ENCODE data around the gene GDPD5.

Gene GDPD5

DNA sequence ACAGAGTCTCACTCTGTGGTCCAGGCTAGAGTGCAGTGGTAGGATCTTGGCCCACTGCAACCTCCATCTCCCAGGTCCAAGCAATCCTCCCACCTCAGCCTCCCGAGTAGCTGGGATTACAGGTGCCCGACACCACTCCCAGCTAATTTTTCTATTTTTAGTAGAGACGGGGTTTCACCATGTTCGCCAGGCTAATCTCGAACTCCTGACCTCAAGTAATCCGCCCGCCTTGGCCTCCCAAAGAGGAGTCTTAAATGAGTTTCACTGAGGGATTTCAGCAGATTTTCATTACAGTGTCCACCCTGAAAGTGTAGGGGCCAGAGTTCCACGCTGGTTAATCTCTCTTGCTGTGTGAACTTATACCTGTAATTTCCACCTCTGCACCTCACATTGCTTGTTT is 126.8 kb downstream of the GDPD5 start:
- no peaks in the 10 kb centered on the region for H3K9me3 ChIP-seq (ENCODE audit: control insufficient read depth in 5 of 5, low read length in 5 of 5)
- H3K36me3 ChIP-seq (ENCODE audit: control insufficient read depth in 5 of 5, insufficient read depth in 5 of 5, low read length in 5 of 5) = peaks cover 14 to 29% (median 26%) of the 10 kb centered on the region in 5 donors
- H3K4me1 ChIP-seq (ENCODE audit: control insufficient read depth in 5 of 5, insufficient read depth in 5 of 5, low read length in 5 of 5) = peaks cover 0 to 31% (median 24%) of the 10 kb centered on the region in 5 donors
- H3K27me3 ChIP-seq (ENCODE audit: control insufficient read depth in 5 of 5, insufficient read depth in 4 of 5, low read length in 5 of 5) = no peaks in the 10 kb centered on the region
- peak overlapping the region in 2 of 5 donors; percentile 86 to 96 for H3K4me3 ChIP-seq (ENCODE audit: low read depth in 1 of 5, low read length in 5 of 5)
- peak overlapping the region in 1 of 5 donors; percentile 35 for H3K9ac ChIP-seq (ENCODE audit: low read length in 5 of 5)
- H3K27ac ChIP-seq (ENCODE audit: low read depth, low read length) = no peak overlapping the region

DNA sequence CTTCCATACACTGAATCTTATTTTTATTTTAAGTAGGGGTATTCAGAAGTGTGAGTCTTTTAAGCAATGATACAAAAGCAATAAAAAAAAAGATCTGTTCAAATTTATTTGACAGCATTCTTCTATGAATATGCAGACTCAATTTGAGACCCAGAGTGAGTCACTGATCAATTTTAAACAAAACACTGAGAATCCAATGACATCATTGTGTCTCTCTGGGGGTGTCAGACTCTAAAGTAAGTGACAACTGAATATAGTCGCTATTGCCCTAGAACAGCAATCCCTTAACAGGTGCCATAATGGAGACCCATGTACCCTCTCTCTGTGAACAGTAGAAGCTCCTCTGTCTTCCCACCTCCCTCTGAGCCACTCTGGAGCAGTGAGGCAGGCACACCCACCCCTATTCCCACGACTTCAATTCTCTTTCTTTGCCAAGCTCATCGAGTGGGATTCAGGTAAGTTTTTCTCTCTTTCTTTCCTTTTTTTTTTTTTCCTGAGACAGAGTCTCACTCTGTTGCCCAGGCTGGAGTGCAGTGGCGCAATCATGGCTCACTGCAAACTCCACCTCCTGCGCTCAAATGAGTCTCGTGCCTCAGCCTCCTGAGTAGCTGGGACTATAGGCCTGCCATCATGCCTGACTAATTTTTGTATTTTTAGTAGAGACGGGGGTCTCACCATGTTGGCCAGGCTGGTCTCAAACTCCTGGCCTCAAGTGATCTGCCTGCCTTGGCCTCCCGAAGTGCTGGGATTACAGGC is 131.5 kb downstream of the GDPD5 start:
- Histone ChIP-seq H3K9me3 (ENCODE audit: control insufficient read depth in 5 of 5, low read length in 5 of 5) (no peaks in the 10 kb centered on the region), H3K9ac (ENCODE audit: low read length in 5 of 5) (peak overlapping the region in 1 of 5 donors; percentile 25), H3K4me1 (ENCODE audit: control insufficient read depth in 5 of 5, insufficient read depth in 5 of 5, low read length in 5 of 5) (no peaks in the 10 kb centered on the region), H3K27ac (ENCODE audit: low read depth, low read length) (no peak overlapping the region), H3K36me3 (ENCODE audit: control insufficient read depth in 5 of 5, insufficient read depth in 5 of 5, low read length in 5 of 5) (no peaks in the 10 kb centered on the region), H3K4me3 (ENCODE audit: low read depth in 1 of 5, low read length in 5 of 5) (no peak overlapping the region), H3K27me3 (ENCODE audit: control insufficient read depth in 5 of 5, insufficient read depth in 4 of 5, low read length in 5 of 5) (no peaks in the 10 kb centered on the region)

DNA sequence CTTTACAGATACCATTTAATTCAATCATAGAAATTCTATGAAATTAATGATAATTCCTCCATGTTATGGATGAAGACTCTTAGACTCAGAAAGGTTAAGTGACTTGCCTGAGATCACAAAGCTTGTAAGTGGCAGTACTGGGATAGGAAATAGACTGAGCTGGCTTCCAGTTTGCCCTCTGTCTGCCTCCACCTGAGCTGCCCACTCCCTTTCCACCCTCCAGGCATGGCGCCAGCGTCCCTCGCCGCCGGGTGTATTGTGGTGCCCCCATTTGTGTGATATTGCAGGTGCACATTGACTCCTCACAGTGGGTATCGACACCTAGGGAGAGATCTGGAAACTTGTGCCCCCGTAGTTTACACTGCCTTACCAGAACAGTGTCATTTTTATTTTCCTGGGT is 135.8 kb downstream of the GDPD5 start:
- H3K9me3 ChIP-seq (ENCODE audit: control insufficient read depth in 5 of 5, low read length in 5 of 5) = no peaks in the 10 kb centered on the region

DNA sequence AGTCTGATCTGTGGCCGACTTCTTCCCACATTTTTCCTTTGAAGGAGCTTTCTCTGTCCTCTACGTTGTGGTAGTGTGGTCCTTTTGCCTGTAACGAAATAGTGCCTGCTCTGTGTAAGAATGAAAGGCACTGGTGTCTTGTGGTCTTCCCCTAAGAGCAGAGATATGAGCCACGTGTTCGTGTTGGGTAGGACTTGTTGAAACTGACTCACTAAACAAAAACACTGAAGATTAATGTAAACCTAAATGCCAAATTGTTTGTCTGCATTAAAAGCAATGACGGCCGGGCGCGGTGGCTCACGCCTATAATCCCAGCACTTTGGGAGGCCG is 136.5 kb downstream of the GDPD5 start:
- H3K4me3 ChIP-seq (ENCODE audit: low read depth in 1 of 5, low read length in 5 of 5) = no peak overlapping the region
- peaks cover 3 to 15% (median 7%) of the 10 kb centered on the region in 5 donors for H3K4me1 ChIP-seq (ENCODE audit: control insufficient read depth in 5 of 5, insufficient read depth in 5 of 5, low read length in 5 of 5)
- H3K9ac ChIP-seq (ENCODE audit: low read length in 5 of 5) = no peak overlapping the region
- H3K36me3 ChIP-seq (ENCODE audit: control insufficient read depth in 5 of 5, insufficient read depth in 5 of 5, low read length in 5 of 5) = no peaks in the 10 kb centered on the region
- H3K27ac ChIP-seq (ENCODE audit: low read depth, low read length) = no peak overlapping the region
- H3K27me3 ChIP-seq (ENCODE audit: control insufficient read depth in 5 of 5, insufficient read depth in 4 of 5, low read length in 5 of 5) = no peaks in the 10 kb centered on the region
- H3K9me3 ChIP-seq (ENCODE audit: control insufficient read depth in 5 of 5, low read length in 5 of 5) = no peaks in the 10 kb centered on the region

More for the DNA sequence above, 135.8 kb downstream of the GDPD5 start:
- Histone ChIP-seq H3K9ac (ENCODE audit: low read length in 5 of 5) (no peak overlapping the region), H3K36me3 (ENCODE audit: control insufficient read depth in 5 of 5, insufficient read depth in 5 of 5, low read length in 5 of 5) (no peaks in the 10 kb centered on the region), H3K27ac (ENCODE audit: low read depth, low read length) (no peak overlapping the region), H3K4me3 (ENCODE audit: low read depth in 1 of 5, low read length in 5 of 5) (no peak overlapping the region), H3K27me3 (ENCODE audit: control insufficient read depth in 5 of 5, insufficient read depth in 4 of 5, low read length in 5 of 5) (no peaks in the 10 kb centered on the region), H3K4me1 (ENCODE audit: control insufficient read depth in 5 of 5, insufficient read depth in 5 of 5, low read length in 5 of 5) (peaks cover 3 to 10% (median 5%) of the 10 kb centered on the region in 5 donors)

DNA sequence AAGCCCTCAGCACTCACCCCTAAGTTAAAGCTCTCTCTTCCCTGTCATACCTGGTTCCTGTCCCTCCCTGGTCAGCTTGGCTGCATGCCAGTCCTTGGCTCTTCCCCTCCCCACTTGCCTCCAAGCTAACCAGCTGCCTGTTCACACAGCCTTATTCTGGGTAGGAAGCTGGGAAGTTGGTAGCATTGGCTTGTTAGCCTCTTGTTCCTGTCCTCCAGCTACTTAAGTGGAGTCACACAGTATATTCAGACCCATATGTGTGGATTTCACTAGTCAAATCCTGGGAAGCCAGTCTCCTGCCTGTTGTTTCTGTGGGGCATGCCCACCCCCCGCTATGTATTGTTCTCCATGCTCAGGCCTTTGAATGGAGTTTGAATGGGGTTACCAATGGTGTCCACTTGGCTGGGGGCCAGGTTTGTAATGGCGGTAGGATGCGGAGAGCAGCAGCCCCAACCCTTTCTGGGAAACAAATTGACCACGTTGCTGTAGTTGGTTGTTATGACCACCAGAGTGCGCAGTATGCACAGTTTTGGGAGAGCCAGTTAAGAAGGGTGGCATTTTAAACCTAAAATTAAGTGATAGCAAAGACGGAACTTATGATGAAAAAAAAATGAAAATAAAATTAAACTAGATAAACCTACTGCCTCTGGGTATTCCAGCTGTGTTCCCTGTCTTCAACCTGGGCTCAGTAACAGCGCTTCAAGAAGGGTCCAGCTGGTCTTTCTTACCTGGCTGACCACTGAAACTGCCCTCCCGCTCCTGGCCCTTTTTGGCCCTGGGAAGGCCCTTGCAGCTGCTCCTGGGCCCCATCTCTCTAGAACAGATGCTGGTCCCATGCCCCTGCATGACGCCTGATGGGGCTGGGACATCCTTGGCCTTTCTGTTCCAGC is 137.1 kb downstream of the GDPD5 start:
- H3K27ac ChIP-seq (ENCODE audit: low read depth, low read length) = no peak overlapping the region
- no peaks in the 10 kb centered on the region for H3K9me3 ChIP-seq (ENCODE audit: control insufficient read depth in 5 of 5, low read length in 5 of 5)
- peak overlapping the region in 1 of 5 donors; percentile 16 for H3K9ac ChIP-seq (ENCODE audit: low read length in 5 of 5)
- no peaks in the 10 kb centered on the region for H3K36me3 ChIP-seq (ENCODE audit: control insufficient read depth in 5 of 5, insufficient read depth in 5 of 5, low read length in 5 of 5)
- peaks cover 3 to 16% (median 9%) of the 10 kb centered on the region in 5 donors for H3K4me1 ChIP-seq (ENCODE audit: control insufficient read depth in 5 of 5, insufficient read depth in 5 of 5, low read length in 5 of 5)
- no peaks in the 10 kb centered on the region for H3K27me3 ChIP-seq (ENCODE audit: control insufficient read depth in 5 of 5, insufficient read depth in 4 of 5, low read length in 5 of 5)
- no peak overlapping the region for H3K4me3 ChIP-seq (ENCODE audit: low read depth in 1 of 5, low read length in 5 of 5)

DNA sequence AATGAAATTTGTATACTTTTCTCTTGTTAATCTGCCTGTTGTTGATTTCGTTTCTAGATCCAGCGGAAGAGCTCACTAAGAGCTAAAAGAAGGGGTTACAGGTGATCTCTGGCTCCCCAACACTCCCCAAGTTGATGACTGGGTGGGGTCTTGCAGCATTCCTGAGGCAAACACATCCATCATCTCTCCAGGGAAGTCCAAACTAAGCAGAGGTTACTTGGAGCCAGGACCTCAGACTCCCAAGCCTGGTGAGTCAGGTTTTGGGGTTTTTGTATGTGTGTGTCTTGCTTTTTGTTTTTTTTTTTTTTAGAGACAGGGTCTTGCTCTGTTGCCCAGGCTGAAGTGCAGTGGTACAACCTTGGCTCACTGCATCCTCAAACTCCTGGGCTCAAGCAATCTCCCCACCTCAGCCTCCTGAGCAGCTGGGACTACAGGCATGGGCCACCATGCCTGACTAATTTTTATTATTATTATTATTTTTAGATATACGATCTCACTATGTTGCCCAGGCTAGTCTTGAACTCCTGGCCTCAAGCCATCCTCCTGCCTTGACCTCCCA is 137.9 kb downstream of the GDPD5 start:
- Histone ChIP-seq H3K4me1 (ENCODE audit: control insufficient read depth in 5 of 5, insufficient read depth in 5 of 5, low read length in 5 of 5) (peaks cover 3 to 16% (median 9%) of the 10 kb centered on the region in 5 donors), H3K9ac (ENCODE audit: low read length in 5 of 5) (no peak overlapping the region), H3K9me3 (ENCODE audit: control insufficient read depth in 5 of 5, low read length in 5 of 5) (no peaks in the 10 kb centered on the region), H3K4me3 (ENCODE audit: low read depth in 1 of 5, low read length in 5 of 5) (no peak overlapping the region), H3K27me3 (ENCODE audit: control insufficient read depth in 5 of 5, insufficient read depth in 4 of 5, low read length in 5 of 5) (no peaks in the 10 kb centered on the region), H3K27ac (ENCODE audit: low read depth, low read length) (no peak overlapping the region), H3K36me3 (ENCODE audit: control insufficient read depth in 5 of 5, insufficient read depth in 5 of 5, low read length in 5 of 5) (no peaks in the 10 kb centered on the region)

DNA sequence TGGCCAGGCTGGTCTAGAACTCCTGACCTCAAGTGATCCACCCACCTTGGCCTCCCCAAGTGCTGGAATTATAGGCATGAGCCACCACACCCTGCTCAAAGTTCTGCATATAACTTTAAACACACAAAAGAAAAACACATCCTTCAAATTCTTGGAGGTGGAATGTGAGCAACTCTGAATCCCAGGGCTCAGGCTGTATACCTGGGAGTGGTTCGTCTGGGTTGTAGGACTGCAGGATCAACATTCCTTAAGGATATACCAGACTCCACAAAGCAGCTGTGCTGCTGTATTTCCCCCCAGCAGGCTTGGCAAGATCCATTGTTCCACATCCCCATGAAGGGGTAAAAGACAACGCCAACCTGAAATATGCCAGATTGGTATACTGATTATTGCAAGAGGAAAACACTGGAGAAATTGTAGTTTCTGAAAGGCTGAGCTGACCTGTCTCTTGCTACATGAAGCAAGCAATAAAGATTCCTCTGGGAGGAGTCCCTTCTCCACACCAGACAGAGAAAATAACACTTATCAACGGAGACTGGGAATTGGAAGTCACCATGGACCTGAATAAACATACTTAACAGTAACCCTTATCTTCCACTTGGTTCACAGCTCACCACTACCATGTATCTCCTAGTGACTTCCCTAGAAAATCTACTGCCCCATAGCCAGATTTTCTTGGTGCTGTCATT is 138.7 kb downstream of the GDPD5 start:
- Histone ChIP-seq H3K4me1 (ENCODE audit: control insufficient read depth in 5 of 5, insufficient read depth in 5 of 5, low read length in 5 of 5) (peaks cover 3 to 16% (median 9%) of the 10 kb centered on the region in 5 donors), H3K9me3 (ENCODE audit: control insufficient read depth in 5 of 5, low read length in 5 of 5) (no peaks in the 10 kb centered on the region), H3K27ac (ENCODE audit: low read depth, low read length) (no peak overlapping the region), H3K36me3 (ENCODE audit: control insufficient read depth in 5 of 5, insufficient read depth in 5 of 5, low read length in 5 of 5) (no peaks in the 10 kb centered on the region), H3K9ac (ENCODE audit: low read length in 5 of 5) (no peak overlapping the region), H3K27me3 (ENCODE audit: control insufficient read depth in 5 of 5, insufficient read depth in 4 of 5, low read length in 5 of 5) (no peaks in the 10 kb centered on the region), H3K4me3 (ENCODE audit: low read depth in 1 of 5, low read length in 5 of 5) (no peak overlapping the region)
